ENCODE results near the gene CDC25C.

- TF ChIP-seq POLR2A (IDR thresholded peaks at IDR 0.05; ENCODE audit: low read depth, low read length) (no peak), POLR2AphosphoS5 (IDR thresholded peaks at IDR 0.05; ENCODE audit: low read depth, low read length) (no peak), TAF1 (IDR thresholded peaks at IDR 0.05; ENCODE audit: borderline replicate concordance, low read depth, low read length) (no peak)
Observed at GRCh38 chr5:138287246-138287645, 44.4 kb downstream of the CDC25C start.
